Thymus (tissue), 11 donors: ENCODE measurements around the gene UBR4. TPM values are rescaled to one million over a fixed set of nuclear protein-coding genes. Genes with fewer than 3 reads are reported as not detected.

Experiments used
- DNase-seq, 9 donors: peaks; one replicate each; pipeline ENCODE4 v3.0.0-alpha.2; 2013; ENCODE audit warnings: low spot score in 9 of 9, low read depth in 6 of 9, missing footprints in 1 of 9
- H3K27ac ChIP-seq, 2 donors: one replicate each; pipeline ENCODE4 v1.5.1; 2013; ENCODE audit warnings: control low read depth in 1 of 2, low read depth in 1 of 2, low read length in 1 of 2, mild to moderate bottlenecking in 1 of 2, moderate library complexity in 1 of 2
- H3K27me3 ChIP-seq, 2 donors: one replicate each; pipeline ENCODE4 v1.5.1; 2013; ENCODE audit warnings: low read length in 1 of 2; ENCODE audit not compliant: control insufficient read depth in 2 of 2, insufficient read depth in 1 of 2
- H3K36me3 ChIP-seq, 2 donors: one replicate each; pipeline ENCODE4 v1.5.1; 2013; ENCODE audit warnings: low read length in 1 of 2, mild to moderate bottlenecking in 1 of 2, moderate library complexity in 1 of 2; ENCODE audit not compliant: control insufficient read depth in 2 of 2, insufficient read depth in 2 of 2
- H3K4me1 ChIP-seq, 2 donors: one replicate each; pipeline ENCODE4 v1.5.1; 2013; ENCODE audit warnings: low read length in 2 of 2; ENCODE audit not compliant: control insufficient read depth in 2 of 2, insufficient read depth in 2 of 2
- H3K4me3 ChIP-seq, 2 donors: one replicate each; pipeline ENCODE4 v1.5.1; 2013; ENCODE audit warnings: low read length in 2 of 2, control low read depth in 1 of 2, mild to moderate bottlenecking in 1 of 2
- H3K9me3 ChIP-seq, 2 donors: one replicate each; pipeline ENCODE4 v1.5.1; 2013; ENCODE audit warnings: low read length in 1 of 2, mild to moderate bottlenecking in 1 of 2; ENCODE audit not compliant: control insufficient read depth in 2 of 2, insufficient read depth in 1 of 2
- WGBS: extraction: QIAGEN DNeasy Blood & Tissue Kit; methylation state at CpG from one replicate; pipeline ENCODE4 v1.1.7; 2013; 5-methylcytosine and 5-hydroxymethylcytosine counted together
- polyA plus RNA-seq: library from polyadenylated mRNA; stranded (reverse); fragments of 200-250 nt; gene quantifications from one replicate; pipeline ENCODE4 v1.2.3, GENCODE V29; 2013
- total RNA-seq: library from RNA; stranded (reverse); fragments of 120-200 nt; gene quantifications from one replicate; pipeline ENCODE4 v1.2.4, GENCODE V29; 2013
- donor health status: healthy.

UBR4 gene
- total and polyA plus RNA-seq, 2 donors, result 38.3 to 165 TPM

- peaks cover 0 to 3% of the 10 kb centered on the region in 2 donors for H3K4me1 ChIP-seq
- no peak for DNase-seq
- H3K36me3 ChIP-seq, result peaks cover 91 to 96% of the 10 kb centered on the region in 2 donors
- H3K27me3 ChIP-seq, result no peaks in the 10 kb centered on the region
- WGBS, result 97% methylated on average over 3 of the region's 3 CpGs
- no peak overlapping the region for H3K4me3 ChIP-seq
- H3K9me3 ChIP-seq, result no peaks in the 10 kb centered on the region
- no peak overlapping the region for H3K27ac ChIP-seq
Measured at GRCh38 chr1:19080721-19081120, 129.3 kb downstream of the UBR4 start.

DNA sequence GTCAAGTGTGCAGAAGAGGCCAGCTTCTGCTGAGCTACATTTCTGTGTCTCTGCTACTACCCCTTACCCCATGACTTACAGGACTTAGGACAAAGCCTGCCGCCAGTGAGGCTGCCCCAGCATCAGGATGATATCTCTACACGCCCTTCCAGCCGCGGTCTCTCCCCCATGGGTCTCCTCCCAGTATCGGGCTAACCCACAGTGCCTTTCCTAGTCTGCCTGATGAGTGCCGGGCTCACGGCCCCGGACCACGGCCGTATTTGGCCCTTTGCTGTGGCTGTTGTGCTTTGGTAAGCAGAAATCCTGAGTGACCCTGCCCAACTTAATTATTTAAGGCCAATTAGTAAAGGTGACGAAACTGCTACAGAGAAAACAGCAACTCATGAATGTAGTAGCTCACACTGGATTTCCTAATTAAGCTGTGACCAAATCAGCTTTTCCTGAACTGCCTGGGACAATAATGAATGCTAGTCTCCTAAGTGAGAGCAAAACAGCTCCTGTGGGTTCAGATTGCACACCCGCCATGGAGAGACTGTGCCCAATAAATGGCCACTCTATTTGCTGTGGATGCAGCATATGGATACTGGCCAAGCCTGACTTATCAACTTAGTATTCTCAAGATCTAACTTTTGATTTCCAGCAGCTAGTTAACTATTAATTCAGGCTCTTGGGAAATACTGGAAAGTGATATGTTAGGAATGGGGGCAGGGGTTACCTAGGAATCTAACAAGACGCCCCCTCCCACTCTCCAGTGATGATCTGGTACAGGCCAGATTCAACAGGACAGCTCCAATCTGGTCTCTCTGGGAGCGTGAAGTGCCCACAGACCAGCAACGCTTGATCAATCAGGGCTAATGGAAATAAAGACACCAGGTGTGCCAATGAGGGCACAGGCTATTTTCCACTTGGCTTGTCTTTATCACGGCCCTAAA, 130.3 kb downstream of the UBR4 start:
- Histone ChIP-seq H3K9me3 (no peaks in the 10 kb centered on the region), H3K4me1 (peaks cover 1 to 11% of the 10 kb centered on the region in 2 donors), H3K4me3 (no peak overlapping the region), H3K36me3 (peaks cover 93 to 96% of the 10 kb centered on the region in 2 donors), H3K27me3 (no peaks in the 10 kb centered on the region), H3K27ac (no peak overlapping the region)
- no peak for DNase-seq
- WGBS, result 96% methylated on average over 16 of the region's 16 CpGs

DNA sequence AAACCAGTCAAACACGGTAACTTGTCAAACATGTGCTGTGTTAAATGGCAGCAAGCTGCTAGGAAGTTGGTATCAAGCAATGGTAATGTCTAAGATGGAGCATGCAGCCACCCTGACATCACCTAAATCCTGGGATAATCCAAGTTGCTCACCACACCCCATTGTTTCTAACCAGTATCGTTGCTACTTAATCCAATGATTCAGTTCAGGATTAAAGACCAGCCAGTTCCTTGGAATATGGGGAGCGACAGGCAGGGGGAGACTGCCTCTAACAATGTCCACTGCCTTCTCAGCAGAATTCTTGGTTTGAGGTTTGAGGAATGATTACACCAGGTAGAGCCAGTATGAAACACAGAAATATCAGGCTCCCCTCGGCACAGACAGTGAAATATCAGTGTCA, 131.5 kb downstream of the UBR4 start:
- no peak for DNase-seq
- Histone ChIP-seq H3K9me3 (no peaks in the 10 kb centered on the region), H3K4me1 (peaks cover 3 to 24% of the 10 kb centered on the region in 2 donors), H3K36me3 (peaks cover 93 to 95% of the 10 kb centered on the region in 2 donors), H3K4me3 (no peak overlapping the region), H3K27me3 (no peaks in the 10 kb centered on the region), H3K27ac (no peak overlapping the region)
- WGBS, result 97% methylated on average over 4 of the region's 4 CpGs

GRCh38 chr1:19076841-19077616, 133.0 kb downstream of the UBR4 start:
- WGBS, result 95% methylated on average over 20 of the region's 20 CpGs

DNA sequence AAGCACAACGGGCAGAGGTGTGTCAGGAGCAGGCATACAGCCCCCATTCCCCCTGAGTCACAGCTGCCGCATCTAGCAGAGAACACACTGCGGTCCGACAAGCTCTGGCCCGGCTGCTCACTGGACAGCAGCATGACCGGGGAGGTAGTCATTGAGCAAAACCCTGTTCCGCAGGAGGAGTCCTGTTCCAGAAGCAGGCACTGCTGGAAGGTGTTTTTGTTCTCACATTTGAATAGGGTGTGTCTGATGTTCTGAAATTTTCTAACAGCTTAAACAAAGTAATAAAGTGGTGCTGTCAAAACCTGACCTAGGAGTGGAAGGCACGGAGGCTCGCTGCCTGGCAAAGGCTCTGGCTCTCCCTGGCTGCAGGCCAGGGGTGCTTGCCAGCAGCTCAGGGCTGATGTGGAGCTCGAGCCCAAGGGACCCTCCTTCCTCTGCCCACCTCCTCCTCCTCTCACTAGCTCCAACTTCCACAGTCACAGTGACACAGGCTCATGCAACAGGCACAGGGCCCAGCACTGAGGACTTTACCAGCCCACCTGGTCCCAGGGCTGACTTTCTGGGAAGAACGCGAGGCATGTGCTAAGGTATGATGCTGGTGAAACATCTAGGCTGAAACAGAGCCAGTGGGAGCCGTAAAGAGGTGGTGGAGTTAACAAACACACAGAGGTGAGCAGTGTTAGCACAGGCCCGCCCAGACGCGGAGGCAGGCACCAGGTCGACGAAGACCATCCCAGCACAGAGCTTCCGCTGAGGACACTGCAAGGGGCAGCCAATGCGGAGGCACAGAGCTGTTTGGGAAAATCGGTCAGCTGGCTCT, 135.0 kb downstream of the UBR4 start:
- Histone ChIP-seq H3K36me3 (peaks cover 74 to 76% of the 10 kb centered on the region in 2 donors), H3K4me1 (peaks cover 3 to 40% of the 10 kb centered on the region in 2 donors), H3K27ac (peak overlapping the region; percentile 56 to 80), H3K4me3 (no peak overlapping the region), H3K27me3 (peaks cover 0 to 5% of the 10 kb centered on the region in 2 donors), H3K9me3 (no peaks in the 10 kb centered on the region)
- WGBS, result 87% methylated on average over 21 of the region's 21 CpGs
- DNase-seq, result no peak

More at GRCh38 chr1:19076841-19077616, 133.0 kb downstream of the UBR4 start:
- Histone ChIP-seq H3K27ac (peak overlapping the region in 1 of 2 donors; percentile 54), H3K9me3 (no peaks in the 10 kb centered on the region), H3K27me3 (no peaks in the 10 kb centered on the region), H3K4me3 (no peak overlapping the region), H3K4me1 (peaks cover 3 to 34% of the 10 kb centered on the region in 2 donors), H3K36me3 (peaks cover 92 to 95% of the 10 kb centered on the region in 2 donors)
- no peak for DNase-seq

GRCh38 chr1:19074361-19074901, 135.6 kb downstream of the UBR4 start:
- H3K27me3 ChIP-seq, result peaks cover 0 to 6% of the 10 kb centered on the region in 2 donors
- H3K36me3 ChIP-seq, result peaks cover 68 to 69% of the 10 kb centered on the region in 2 donors
- no peak overlapping the region for H3K4me3 ChIP-seq
- peaks cover 3 to 40% of the 10 kb centered on the region in 2 donors for H3K4me1 ChIP-seq
- H3K27ac ChIP-seq, result peak overlapping the region; percentile 65 to 72
- DNase-seq, result peak; percentile 7 to 82 (median 37)
- WGBS, result 36% methylated on average over 17 of the region's 17 CpGs
- no peaks in the 10 kb centered on the region for H3K9me3 ChIP-seq

DNA sequence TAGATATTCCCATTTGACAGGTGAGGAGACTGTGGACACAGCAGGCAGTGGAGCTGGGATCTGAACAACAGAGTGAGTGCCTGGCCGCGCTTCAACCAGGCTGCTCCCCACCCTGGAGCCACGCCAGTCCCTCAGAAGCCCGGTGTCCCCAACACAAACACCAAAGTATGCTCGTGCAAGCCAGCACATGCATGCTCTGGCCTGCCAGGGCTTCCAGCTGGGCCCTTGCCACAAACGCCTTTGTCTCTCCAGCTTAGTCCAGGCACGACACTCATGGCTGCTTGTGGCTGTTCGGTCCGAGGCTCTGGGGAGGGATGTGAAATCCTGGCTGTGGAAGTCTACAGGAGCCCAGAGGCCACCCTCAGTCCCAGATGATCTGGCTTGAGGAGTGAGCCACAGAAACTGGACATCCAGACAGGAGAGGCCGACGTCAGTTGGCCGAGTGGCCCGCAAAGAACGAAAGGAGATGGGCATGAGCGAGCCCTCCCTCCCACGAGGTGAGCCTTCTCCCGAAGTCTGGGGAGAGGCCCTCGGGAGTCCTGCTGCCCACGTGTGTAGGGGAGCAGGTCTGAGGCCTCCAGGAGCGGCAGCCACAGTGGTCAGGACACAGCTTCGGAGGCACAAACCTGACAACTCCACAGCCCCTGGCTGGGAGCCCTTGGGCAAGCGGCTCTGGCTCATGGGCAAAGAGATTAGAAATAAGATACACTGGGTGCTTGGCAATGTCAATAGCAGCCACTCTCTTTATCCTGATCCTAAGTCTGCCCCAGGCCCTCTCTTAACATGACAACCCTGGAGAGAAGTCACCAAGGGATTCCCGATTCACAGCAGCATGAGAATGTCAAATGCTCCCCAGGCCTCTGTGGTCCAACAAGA, 136.5 kb downstream of the UBR4 start:
- no peak for DNase-seq
- H3K36me3 ChIP-seq, result peaks cover 59 to 62% of the 10 kb centered on the region in 2 donors

More for the DNA sequence above, 136.5 kb downstream of the UBR4 start:
- WGBS, result 95% methylated on average over 23 of the region's 23 CpGs
- Histone ChIP-seq H3K27me3 (peaks cover 0 to 7% of the 10 kb centered on the region in 2 donors), H3K4me1 (peaks cover 3 to 40% of the 10 kb centered on the region in 2 donors), H3K27ac (peak overlapping the region; percentile 60 to 65), H3K9me3 (no peaks in the 10 kb centered on the region), H3K4me3 (no peak overlapping the region)
